Osteoblast (primary cell): Measurements from ENCODE around the gene NACAD. TPM values are rescaled to one million over a fixed set of nuclear protein-coding genes. Genes with fewer than 3 reads are reported as not detected.

ENCODE experiments used
- DNase-seq: peaks from one replicate; pipeline ENCODE4 v3.0.0; 2011; ENCODE audit warnings: low spot score, mixed read lengths; ENCODE audit not compliant: insufficient read length; ENCODE audit errors: missing footprints
- H2AFZ ChIP-seq: 2 replicates; pipeline ENCODE4 v1.6.0; 2011; ENCODE audit warnings: mild to moderate bottlenecking, low read length
- H3K27ac ChIP-seq: 2 replicates; pipeline ENCODE4 v1.5.1; 2011; ENCODE audit warnings: mild to moderate bottlenecking, low read depth, low read length, moderate library complexity
- H3K27me3 ChIP-seq: 2 replicates; pipeline ENCODE4 v1.6.0; 2012; ENCODE audit warnings: mild to moderate bottlenecking, control low read depth, inconsistent platforms, low read length, moderate library complexity; ENCODE audit not compliant: insufficient read depth
- H3K36me3 ChIP-seq: 2 replicates; pipeline ENCODE4 v1.5.1; 2011; ENCODE audit warnings: mild to moderate bottlenecking, low read length, control low read depth, moderate library complexity; ENCODE audit not compliant: insufficient read depth
- H3K4me1 ChIP-seq: 2 replicates; pipeline ENCODE4 v1.5.1; 2011; ENCODE audit warnings: mild to moderate bottlenecking, low read length, control low read depth, moderate library complexity; ENCODE audit not compliant: insufficient read depth
- H3K4me2 ChIP-seq: 2 replicates; pipeline ENCODE4 v1.6.0; 2011; ENCODE audit warnings: mild to moderate bottlenecking, low read length; ENCODE audit not compliant: insufficient read depth
- H3K4me3 ChIP-seq: fragments of 200-600 bp; sonication (generic); 3 replicates; pipeline ENCODE4 v1.5.1; 2012; ENCODE audit warnings: mild to moderate bottlenecking, low read length, inconsistent platforms; ENCODE audit not compliant: insufficient read depth
- H3K79me2 ChIP-seq: 2 replicates; pipeline ENCODE4 v1.6.0; 2012; ENCODE audit warnings: mild to moderate bottlenecking, low read length, control low read depth, inconsistent platforms; ENCODE audit not compliant: insufficient read depth
- H3K9me3 ChIP-seq: 2 replicates; pipeline ENCODE4 v1.5.1; 2011; ENCODE audit warnings: low read depth, low read length, control low read depth
- H4K20me1 ChIP-seq: 2 replicates; pipeline ENCODE4 v1.6.0; 2012; ENCODE audit warnings: mild to moderate bottlenecking, low read length, control low read depth; ENCODE audit not compliant: insufficient read depth
- CTCF ChIP-seq: IDR thresholded peaks from 2 replicates; pipeline ENCODE4 v1.5.1; 2011; ENCODE audit warnings: mild to moderate bottlenecking, low read depth, low read length, moderate library complexity; ENCODE audit errors: extremely low read depth
- total RNA-seq: library from RNA; depleted of rRNA; stranded (reverse); fragments of >200 nt; gene quantifications from 2 replicates; pipeline ENCODE4 v1.2.3, GENCODE V29; 2012

The NACAD gene
- total RNA-seq, 1 donor, result 0.72 TPM

- H3K4me3 ChIP-seq, result no peak overlapping the region
- H3K9me3 ChIP-seq, result no peaks in the 10 kb centered on the region
- H2AFZ ChIP-seq, result no peak overlapping the region
- H3K36me3 ChIP-seq, result peaks cover 21% of the 10 kb centered on the region
- TF ChIP-seq CTCF, result no peak
- peaks cover 36% of the 10 kb centered on the region for H3K79me2 ChIP-seq
- no peak for DNase-seq
- no peak overlapping the region for H3K27ac ChIP-seq
- no peak overlapping the region for H3K4me2 ChIP-seq
- H3K4me1 ChIP-seq, result peaks cover 7% of the 10 kb centered on the region
- no peaks in the 10 kb centered on the region for H3K27me3 ChIP-seq
- H4K20me1 ChIP-seq, result peaks cover 26% of the 10 kb centered on the region
Measured at GRCh38 chr7:45052011-45052410, 36.8 kb downstream of the NACAD start.

- TF ChIP-seq CTCF, result no peak
- H3K9me3 ChIP-seq, result no peaks in the 10 kb centered on the region
- H2AFZ ChIP-seq, result no peak overlapping the region
- peaks cover 22% of the 10 kb centered on the region for H3K36me3 ChIP-seq
- peaks cover 23% of the 10 kb centered on the region for H4K20me1 ChIP-seq
- no peaks in the 10 kb centered on the region for H3K27me3 ChIP-seq
- peaks cover 24% of the 10 kb centered on the region for H3K79me2 ChIP-seq
- H3K4me2 ChIP-seq, result no peak overlapping the region
- H3K4me3 ChIP-seq, result no peak overlapping the region
- H3K27ac ChIP-seq, result no peak overlapping the region
- peaks cover 7% of the 10 kb centered on the region for H3K4me1 ChIP-seq
- DNase-seq, result no peak
Measured at GRCh38 chr7:45050198-45050597, 38.6 kb downstream of the NACAD start.

GRCh38 chr7:45048748-45049147 is 40.0 kb downstream of the NACAD start:
- Histone ChIP-seq H3K27me3 (no peaks in the 10 kb centered on the region), H3K9me3 (no peaks in the 10 kb centered on the region), H3K36me3 (peaks cover 22% of the 10 kb centered on the region), H3K4me3 (no peak overlapping the region), H2AFZ (no peak overlapping the region), H3K79me2 (peaks cover 14% of the 10 kb centered on the region), H3K4me1 (no peaks in the 10 kb centered on the region), H4K20me1 (peaks cover 22% of the 10 kb centered on the region), H3K4me2 (no peak overlapping the region), H3K27ac (no peak overlapping the region)
- TF ChIP-seq CTCF, result no peak
- no peak for DNase-seq

- no peak overlapping the region for H3K27ac ChIP-seq
- no peak overlapping the region for H3K4me3 ChIP-seq
- peaks cover 8% of the 10 kb centered on the region for H4K20me1 ChIP-seq
- H3K4me1 ChIP-seq, result no peaks in the 10 kb centered on the region
- TF ChIP-seq CTCF, result no peak
- H3K36me3 ChIP-seq, result peaks cover 19% of the 10 kb centered on the region
- no peak for DNase-seq
- H3K9me3 ChIP-seq, result no peaks in the 10 kb centered on the region
- H2AFZ ChIP-seq, result no peak overlapping the region
- no peak overlapping the region for H3K4me2 ChIP-seq
- H3K79me2 ChIP-seq, result peaks cover 5% of the 10 kb centered on the region
- H3K27me3 ChIP-seq, result no peaks in the 10 kb centered on the region
Measured at GRCh38 chr7:45044338-45044737, 44.4 kb downstream of the NACAD start.
